ENCODE measurements around the gene TAC3.
"Not testable (repeated sequence)": the region's sequence is repeated elsewhere in the genome, so short reads cannot be mapped to it uniquely, and the experiment has no call there.

The TAC3 gene

GRCh38 chr12:56980268-56980667 lies 36.1 kb downstream of the TAC3 start:
- DNase-seq, result no peak

GRCh38 chr12:56979628-56980027 lies 36.7 kb downstream of the TAC3 start:
- no peak for DNase-seq

GRCh38 chr12:56978397-56979138 lies 37.8 kb downstream of the TAC3 start:
- no peak for DNase-seq

GRCh38 chr12:56977361-56977760 lies 39.0 kb downstream of the TAC3 start:
- not testable (repeated sequence) for DNase-seq

GRCh38 chr12:56974224-56974623 lies 42.1 kb downstream of the TAC3 start:
- DNase-seq, result not testable (repeated sequence)

- DNase-seq, result not testable (repeated sequence)
These were observed 47.4 kb downstream of the TAC3 start for GRCh38 chr12:56968910-56969309.

GRCh38 chr12:56965997-56966642 lies 50.2 kb downstream of the TAC3 start:
- DNase-seq, result not testable (repeated sequence)

GRCh38 chr12:56965124-56965523 lies 51.2 kb downstream of the TAC3 start:
- not testable (repeated sequence) for DNase-seq

GRCh38 chr12:56963557-56963956 lies 52.8 kb downstream of the TAC3 start:
- not testable (repeated sequence) for DNase-seq

GRCh38 chr12:56962247-56962646 lies 54.1 kb downstream of the TAC3 start:
- not testable (repeated sequence) for DNase-seq
